Activated CD8-positive, alpha-beta T cell treated with anti-CD3 and anti-CD28 coated beads for 36 hours (primary cell): ENCODE data around the gene SSBP3. TPM values are rescaled to one million over a fixed set of nuclear protein-coding genes. Genes with fewer than 3 reads are reported as not detected.

Source experiments
- ATAC-seq: fragments of 200-7000 bp; cut with Tn5 transposase; one replicate; pipeline ENCODE4 v1.10.0; 2021; ENCODE audit warnings: mild to moderate bottlenecking, moderate library complexity
- CTCF ChIA-PET: fragments of 350-600 bp; sonication (Branson Sonifier 250); formaldehyde crosslinking; loops from one replicate; lab custom pipeline; 2021; ENCODE audit warnings: antibody characterized with exemption; lab: Charles Lee
- POLR2A ChIA-PET: fragments of 350-600 bp; sonication (Branson Sonifier 250); formaldehyde crosslinking; loops from one replicate; lab custom pipeline; 2021; ENCODE audit warnings: antibody characterized with exemption; lab: Charles Lee
- DNase-seq: peaks from one replicate; pipeline ENCODE4 v3.0.0-alpha.2; 2020
- H3K27ac Mint-ChIP-seq: one replicate; pipeline ENCODE4 v1.8.0; 2021; ENCODE audit warnings: mild to moderate bottlenecking, mixed read lengths
- H3K27me3 Mint-ChIP-seq: one replicate; pipeline ENCODE4 v1.8.0; 2021; ENCODE audit warnings: mixed read lengths
- H3K36me3 Mint-ChIP-seq: one replicate; pipeline ENCODE4 v1.8.0; 2021; ENCODE audit warnings: low read depth, mixed read lengths
- H3K4me1 Mint-ChIP-seq: one replicate; pipeline ENCODE4 v1.8.0; 2021; ENCODE audit warnings: low read depth, mixed read lengths
- H3K4me3 Mint-ChIP-seq: one replicate; pipeline ENCODE4 v1.8.0; 2021; ENCODE audit warnings: mild to moderate bottlenecking, moderate library complexity, mixed read lengths
- H3K9me3 Mint-ChIP-seq: one replicate; pipeline ENCODE4 v1.8.0; 2021; ENCODE audit warnings: mixed read lengths
- intact Hi-C: fragments of 100-400 bp; cut with micrococcal nuclease; formaldehyde crosslinking; loops from one replicate; pipeline ENCODE4 v1.10.0; 2022
- total RNA-seq, 2 experiments: library from RNA; stranded (reverse); gene quantifications; one replicate each; pipeline ENCODE4 v1.2.3, GENCODE V29; 2021
- TF ChIP-seq, protein P1 (sequence below): fragments of 200-600 bp; IDR thresholded peaks from one replicate; pipeline ENCODE4 v1.8.0; 2022; ENCODE audit warnings: antibody characterized with exemption, mild to moderate bottlenecking

Gene SSBP3
- total RNA-seq, 2 experiments from 2014 or later: 62.6 to 67.8 TPM

- ATAC-seq (no peak), DNase-seq (no peak)
- Mint-ChIP-seq H3K9me3 (no peaks in the 10 kb centered on the region), H3K36me3 (peaks cover 70% of the 10 kb centered on the region), H3K4me3 (no peak overlapping the region), H3K27me3 (no peaks in the 10 kb centered on the region), H3K27ac (no peak overlapping the region), H3K4me1 (peaks cover 74% of the 10 kb centered on the region)
- intact Hi-C loops: loop anchor here (5.0 to 10.0 kb wide), 4 partner anchors 44 to 197 kb away; partner anchors contain the start of genes CYB5RL and MRPL37
- POLR2A ChIA-PET: interaction anchor here (1.1 kb wide), 1 partner anchor 116 kb away, joined by 4 read pairs; no protein-coding TSS in a partner anchor
- TF ChIP-seq, protein P1, sequence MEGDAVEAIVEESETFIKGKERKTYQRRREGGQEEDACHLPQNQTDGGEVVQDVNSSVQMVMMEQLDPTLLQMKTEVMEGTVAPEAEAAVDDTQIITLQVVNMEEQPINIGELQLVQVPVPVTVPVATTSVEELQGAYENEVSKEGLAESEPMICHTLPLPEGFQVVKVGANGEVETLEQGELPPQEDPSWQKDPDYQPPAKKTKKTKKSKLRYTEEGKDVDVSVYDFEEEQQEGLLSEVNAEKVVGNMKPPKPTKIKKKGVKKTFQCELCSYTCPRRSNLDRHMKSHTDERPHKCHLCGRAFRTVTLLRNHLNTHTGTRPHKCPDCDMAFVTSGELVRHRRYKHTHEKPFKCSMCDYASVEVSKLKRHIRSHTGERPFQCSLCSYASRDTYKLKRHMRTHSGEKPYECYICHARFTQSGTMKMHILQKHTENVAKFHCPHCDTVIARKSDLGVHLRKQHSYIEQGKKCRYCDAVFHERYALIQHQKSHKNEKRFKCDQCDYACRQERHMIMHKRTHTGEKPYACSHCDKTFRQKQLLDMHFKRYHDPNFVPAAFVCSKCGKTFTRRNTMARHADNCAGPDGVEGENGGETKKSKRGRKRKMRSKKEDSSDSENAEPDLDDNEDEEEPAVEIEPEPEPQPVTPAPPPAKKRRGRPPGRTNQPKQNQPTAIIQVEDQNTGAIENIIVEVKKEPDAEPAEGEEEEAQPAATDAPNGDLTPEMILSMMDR: no peak
- CTCF ChIA-PET: interaction anchor here (7.4 kb wide), 1 partner anchor 86 kb away, joined by 81 read pairs; no protein-coding TSS in a partner anchor
These were observed 4.4 kb downstream of the SSBP3 start for GRCh38 chr1:54401799-54402198.

- Mint-ChIP-seq H3K36me3 (peaks cover 79% of the 10 kb centered on the region), H3K27ac (peak overlapping the region; percentile 83), H3K27me3 (no peaks in the 10 kb centered on the region), H3K9me3 (no peaks in the 10 kb centered on the region), H3K4me3 (peak overlapping the region; percentile 32), H3K4me1 (peaks cover 83% of the 10 kb centered on the region)
- peak; percentile 59 for ATAC-seq
- peak; percentile 71 for DNase-seq
- TF ChIP-seq, protein P1: no peak
- CTCF ChIA-PET: no interaction called here
- POLR2A ChIA-PET: interaction anchor here (1.3 to 1.4 kb wide), 2 partner anchors 87 to 97 kb away, joined by 3 to 4 read pairs; no protein-coding TSS in a partner anchor
- intact Hi-C loops: loop anchor here (5.0 to 10.0 kb wide), 4 partner anchors 43 to 196 kb away; partner anchors contain the start of genes CYB5RL and MRPL37
These were observed 5.9 kb downstream of the SSBP3 start for GRCh38 chr1:54400329-54400728.

GRCh38 chr1:54399765-54400164 lies 6.4 kb downstream of the SSBP3 start:
- TF ChIP-seq, protein P1: no peak
- ATAC-seq: peak; percentile 76
- intact Hi-C loops: loop anchor here (5.0 to 10.0 kb wide), 4 partner anchors 42 to 195 kb away; partner anchors contain the start of genes CYB5RL and MRPL37
- Mint-ChIP-seq H3K27me3 (no peaks in the 10 kb centered on the region), H3K9me3 (no peaks in the 10 kb centered on the region), H3K4me1 (peaks cover 87% of the 10 kb centered on the region), H3K36me3 (peaks cover 83% of the 10 kb centered on the region), H3K27ac (peak overlapping the region; percentile 83), H3K4me3 (no peak overlapping the region)
- ChIA-PET POLR2A (interaction anchor here (0.5 to 1.4 kb wide), 5 partner anchors 23 to 213 kb away, joined by 3 to 4 read pairs (median 4); no protein-coding TSS in a partner anchor), CTCF (no interaction called here)
- peak; percentile 58 for DNase-seq

DNA sequence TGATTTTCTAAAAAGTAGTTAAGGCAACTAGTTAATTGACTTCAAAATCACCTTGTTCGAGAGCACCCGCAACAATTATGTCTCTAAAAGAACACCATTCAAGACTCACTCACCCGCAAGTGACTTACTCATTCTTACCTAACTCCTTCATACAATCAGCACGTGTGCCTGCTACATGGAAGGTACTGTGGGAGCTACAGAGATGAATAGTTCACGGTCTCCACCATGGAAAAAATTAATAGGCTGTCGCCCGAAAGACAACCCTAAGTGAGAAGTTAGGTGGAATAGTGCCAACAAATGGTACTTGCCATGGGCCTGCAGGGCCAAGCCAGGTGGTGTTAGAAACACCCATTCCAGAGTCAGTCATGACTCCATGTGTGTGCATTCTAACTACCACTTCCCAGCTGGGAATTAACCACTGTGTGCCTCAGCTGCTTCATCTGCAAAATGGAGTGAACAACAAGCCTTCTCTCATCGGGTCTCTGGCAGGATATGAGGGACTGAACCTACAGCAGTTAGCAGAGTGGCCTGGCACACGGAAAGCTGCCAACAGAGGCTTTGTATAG lies 7.1 kb downstream of the SSBP3 start:
- Mint-ChIP-seq H3K27ac (peak overlapping the region; percentile 83), H3K27me3 (no peaks in the 10 kb centered on the region), H3K4me1 (peaks cover 85% of the 10 kb centered on the region), H3K4me3 (no peak overlapping the region), H3K36me3 (peaks cover 81% of the 10 kb centered on the region), H3K9me3 (no peaks in the 10 kb centered on the region)
- ChIA-PET CTCF (no interaction called here), POLR2A (interaction anchor here (0.8 to 1.3 kb wide), 2 partner anchors 22 to 90 kb away, joined by 4 read pairs; no protein-coding TSS in a partner anchor)
- TF ChIP-seq, protein P1: no peak
- peak; percentile 59 for DNase-seq
- peak; percentile 40 for ATAC-seq
- intact Hi-C loops: no loop called here

DNA sequence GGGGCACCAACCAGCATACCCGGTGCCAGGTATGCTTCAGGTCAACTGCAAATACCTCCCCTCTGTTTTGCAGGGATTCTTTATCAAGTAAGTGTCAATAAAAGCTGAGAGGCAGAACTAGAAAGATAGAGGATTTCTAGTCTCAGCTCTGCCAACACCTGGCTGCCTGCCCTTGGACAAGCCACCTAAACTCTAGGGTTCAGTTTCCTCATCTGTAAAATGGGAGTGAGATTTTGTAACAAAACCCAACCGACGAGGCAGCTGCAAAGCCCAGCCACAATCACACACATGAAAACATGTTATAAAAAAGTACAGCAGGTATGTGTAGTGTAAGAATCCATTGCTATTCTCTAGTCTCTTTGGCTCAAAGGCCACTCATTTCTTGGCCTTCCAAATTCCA lies 8.2 kb downstream of the SSBP3 start:
- H3K9me3 Mint-ChIP-seq: no peaks in the 10 kb centered on the region
- no peak overlapping the region for H3K27ac Mint-ChIP-seq
- H3K36me3 Mint-ChIP-seq: peaks cover 72% of the 10 kb centered on the region
- TF ChIP-seq, protein P1: no peak
- CTCF ChIA-PET: interaction anchor here (1.0 to 1.4 kb wide), 2 partner anchors 8 to 92 kb away, joined by 3 to 5 read pairs; partner anchors contain the start of gene SSBP3
- POLR2A ChIA-PET: interaction anchor here (0.8 kb wide), 1 partner anchor 21 kb away, joined by 3 read pairs; no protein-coding TSS in a partner anchor
- ATAC-seq (no peak), DNase-seq (no peak)
- H3K4me1 Mint-ChIP-seq: peaks cover 75% of the 10 kb centered on the region
- intact Hi-C loops: no loop called here
- H3K27me3 Mint-ChIP-seq: no peaks in the 10 kb centered on the region
- no peak overlapping the region for H3K4me3 Mint-ChIP-seq
